ENCODE data around the gene PRELP. TPM values are rescaled to one million over a fixed set of nuclear protein-coding genes. Genes with fewer than 3 reads are reported as not detected.

PRELP gene
- total RNA-seq, 4 donors from 2014 or later: 63.1 to 140 (median 80.8) TPM

GRCh38 chr1:203499643-203500278 lies 24.2 kb downstream of the PRELP start:
- TF ChIP-seq CTCF (IDR thresholded peaks at IDR 0.05; ENCODE audit: low read depth): no peak

DNA sequence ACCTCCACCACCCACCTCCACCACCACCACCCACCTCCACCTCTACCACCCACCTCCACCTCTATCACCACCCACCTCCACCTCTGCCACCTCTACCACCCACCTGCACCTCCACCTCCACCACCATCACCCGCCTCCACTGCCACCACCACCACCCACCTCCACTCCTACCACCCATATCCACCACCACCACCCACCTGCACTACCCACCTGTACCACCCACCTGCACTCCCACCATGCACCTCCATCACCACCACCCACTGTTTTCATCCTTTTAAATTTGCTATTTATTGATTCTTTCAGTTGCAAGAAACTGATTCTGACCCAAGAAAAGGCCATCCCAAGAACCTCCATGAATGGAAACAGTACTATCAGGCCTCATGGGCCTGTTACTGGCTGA lies 24.7 kb downstream of the PRELP start:
- TF ChIP-seq CTCF (IDR thresholded peaks at IDR 0.05; ENCODE audit: low read depth): no peak

- TF ChIP-seq CTCF (IDR thresholded peaks at IDR 0.05; ENCODE audit: low read depth): no peak
Observed at GRCh38 chr1:203503836-203504235, 28.2 kb downstream of the PRELP start.

DNA sequence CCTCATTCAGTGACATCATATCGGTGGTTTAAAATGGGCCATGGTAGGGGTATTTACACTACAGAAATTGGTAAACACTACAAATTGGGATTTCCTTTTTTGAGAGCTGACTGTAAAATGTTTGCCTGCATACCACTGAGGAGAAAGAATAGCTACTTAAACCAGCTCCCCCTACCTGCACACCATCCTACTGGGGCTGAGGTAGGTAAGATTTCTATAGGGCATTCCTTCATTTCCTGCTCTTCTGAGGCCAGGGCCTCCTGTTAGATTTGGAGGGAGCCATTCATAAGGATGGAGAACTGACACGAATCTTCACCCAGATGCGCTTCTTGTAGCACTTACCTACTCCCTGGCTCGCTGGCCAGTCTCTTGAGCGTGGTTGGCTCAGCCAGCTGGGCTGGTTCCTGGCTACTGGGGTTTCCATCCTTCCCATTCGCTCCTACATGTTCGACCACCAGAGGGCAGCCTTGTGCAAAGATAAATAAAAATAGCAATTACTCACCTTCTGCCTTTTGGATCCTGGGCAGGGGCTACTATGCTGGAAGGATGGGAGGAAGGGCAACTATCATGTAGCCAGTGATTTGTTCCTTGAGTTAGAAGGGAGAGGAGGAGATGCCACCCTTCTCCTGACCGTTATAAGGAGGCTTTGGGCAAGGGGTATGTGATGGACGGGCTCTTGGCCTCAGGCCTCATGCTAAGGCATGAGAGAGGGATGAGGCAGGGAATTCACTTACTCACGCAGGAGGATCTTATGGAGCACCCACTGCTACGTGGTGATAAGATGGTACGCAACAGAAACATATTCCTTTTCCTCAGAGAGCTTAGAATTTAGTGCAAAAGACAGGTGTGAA lies 29.0 kb downstream of the PRELP start:
- no peak for TF ChIP-seq CTCF (IDR thresholded peaks at IDR 0.05; ENCODE audit: low read depth)

DNA sequence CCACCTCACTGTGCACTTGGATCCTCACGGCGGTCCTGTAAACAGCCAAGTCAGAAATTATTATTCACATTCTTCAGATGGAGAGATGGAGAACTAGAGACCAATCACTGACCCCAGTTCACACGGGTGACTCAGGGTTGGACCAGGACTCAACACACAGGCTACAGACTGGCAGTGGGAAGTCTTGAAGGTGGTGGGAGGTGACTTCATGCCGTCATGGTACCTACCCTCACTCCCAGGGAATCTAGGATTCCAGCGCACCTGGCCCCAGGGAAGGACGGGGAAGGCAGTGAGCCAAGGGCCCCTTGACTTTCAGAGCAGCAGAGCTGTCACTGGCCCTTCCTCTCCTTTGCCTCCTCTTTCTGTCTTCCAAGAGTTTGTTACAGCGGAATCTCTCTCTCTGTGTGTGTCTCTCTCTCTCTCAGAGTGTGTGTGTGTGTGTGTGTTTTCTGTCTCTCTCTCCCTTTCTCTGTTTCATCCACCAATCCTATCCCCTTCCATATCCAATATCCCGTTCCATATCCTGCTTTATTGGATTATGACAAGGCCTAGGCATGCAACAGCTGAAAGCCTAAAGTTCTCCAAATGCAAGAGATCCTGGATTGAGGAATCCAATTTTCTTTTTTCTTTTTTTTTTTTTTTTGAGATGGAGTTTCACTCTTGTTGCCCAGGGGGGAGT lies 30.1 kb downstream of the PRELP start:
- TF ChIP-seq CTCF (IDR thresholded peaks at IDR 0.05; ENCODE audit: low read depth): no peak

GRCh38 chr1:203506858-203507626 lies 31.4 kb downstream of the PRELP start:
- TF ChIP-seq CTCF (IDR thresholded peaks at IDR 0.05; ENCODE audit: low read depth): no peak
